ENCODE measurements around the gene FDPS.
A peak's percentile ranks its signal among the peaks of the same experiment; 100 is the strongest.

Gene FDPS

DNA sequence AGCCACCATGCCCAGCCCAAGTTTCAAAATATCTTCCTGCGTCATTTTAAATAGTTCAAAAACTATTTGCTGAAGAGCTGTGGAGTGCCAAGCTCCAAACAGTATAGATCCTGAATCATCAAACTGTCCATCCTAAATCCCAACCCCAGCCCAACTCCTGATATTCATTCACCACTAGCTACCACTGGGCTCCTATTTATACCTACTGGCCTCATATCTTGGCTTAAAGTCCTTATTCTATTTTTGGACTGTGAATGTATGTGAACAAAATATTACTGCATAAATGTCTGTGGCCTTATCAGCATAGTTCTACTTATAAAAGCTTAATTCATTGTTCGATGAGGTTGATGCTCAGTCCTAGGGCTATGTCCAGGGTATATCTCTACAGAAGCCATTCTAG lies 41.3 kb upstream of the FDPS start:
- no peak overlapping the region for H3K4me3 ChIP-seq (ENCODE audit: low read length)
- TF ChIP-seq, protein P1, sequence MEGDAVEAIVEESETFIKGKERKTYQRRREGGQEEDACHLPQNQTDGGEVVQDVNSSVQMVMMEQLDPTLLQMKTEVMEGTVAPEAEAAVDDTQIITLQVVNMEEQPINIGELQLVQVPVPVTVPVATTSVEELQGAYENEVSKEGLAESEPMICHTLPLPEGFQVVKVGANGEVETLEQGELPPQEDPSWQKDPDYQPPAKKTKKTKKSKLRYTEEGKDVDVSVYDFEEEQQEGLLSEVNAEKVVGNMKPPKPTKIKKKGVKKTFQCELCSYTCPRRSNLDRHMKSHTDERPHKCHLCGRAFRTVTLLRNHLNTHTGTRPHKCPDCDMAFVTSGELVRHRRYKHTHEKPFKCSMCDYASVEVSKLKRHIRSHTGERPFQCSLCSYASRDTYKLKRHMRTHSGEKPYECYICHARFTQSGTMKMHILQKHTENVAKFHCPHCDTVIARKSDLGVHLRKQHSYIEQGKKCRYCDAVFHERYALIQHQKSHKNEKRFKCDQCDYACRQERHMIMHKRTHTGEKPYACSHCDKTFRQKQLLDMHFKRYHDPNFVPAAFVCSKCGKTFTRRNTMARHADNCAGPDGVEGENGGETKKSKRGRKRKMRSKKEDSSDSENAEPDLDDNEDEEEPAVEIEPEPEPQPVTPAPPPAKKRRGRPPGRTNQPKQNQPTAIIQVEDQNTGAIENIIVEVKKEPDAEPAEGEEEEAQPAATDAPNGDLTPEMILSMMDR (conservative IDR thresholded peaks at IDR 0.05; ENCODE audit: low read length): no peak
- no peak for DNase-seq (ENCODE audit: low read depth)

DNA sequence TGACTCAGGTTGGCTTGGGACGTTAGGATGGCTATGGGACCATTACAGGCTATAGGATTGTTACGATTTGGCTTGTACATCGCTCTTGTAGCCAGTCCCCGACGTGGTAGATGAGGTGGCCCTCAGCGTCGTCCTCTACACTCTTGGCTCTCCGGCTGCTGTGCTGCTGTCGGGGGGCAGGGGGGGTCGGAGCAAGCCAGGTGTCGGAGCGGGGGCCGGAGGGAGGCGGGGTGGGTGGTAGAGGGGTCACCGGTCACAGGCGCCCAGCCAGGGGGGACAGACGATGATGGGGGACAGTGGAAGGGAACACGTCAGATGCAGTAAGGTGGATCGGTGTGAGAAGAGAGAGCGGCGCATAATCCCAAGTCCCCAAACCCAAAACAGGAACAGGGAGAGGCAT lies 40.0 kb upstream of the FDPS start:
- H3K4me3 ChIP-seq (ENCODE audit: low read length): no peak overlapping the region
- no peak for DNase-seq (ENCODE audit: low read depth)
- TF ChIP-seq, protein P1 (conservative IDR thresholded peaks at IDR 0.05; ENCODE audit: low read length): no peak

DNA sequence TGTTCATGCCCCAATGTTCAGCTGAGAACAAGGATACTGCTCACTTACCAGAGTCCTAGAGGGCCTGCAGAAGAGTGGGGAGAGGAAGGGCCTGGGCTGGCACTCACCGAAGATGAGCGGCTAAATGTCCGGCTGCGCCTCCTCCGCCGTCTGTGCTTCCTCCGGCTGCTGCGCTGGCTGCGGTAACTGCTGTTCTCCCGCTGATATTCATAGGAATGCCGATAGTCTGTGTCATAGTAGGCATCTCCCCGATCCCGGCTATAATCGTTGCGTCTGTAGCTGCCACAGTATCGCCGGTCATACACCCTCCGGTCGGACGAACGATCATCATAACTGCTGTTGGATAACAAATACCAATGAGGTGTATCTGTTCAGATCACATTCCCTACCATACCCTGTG lies 39.3 kb upstream of the FDPS start:
- TF ChIP-seq, protein P1 (conservative IDR thresholded peaks at IDR 0.05; ENCODE audit: low read length): no peak
- DNase-seq (ENCODE audit: low read depth): no peak
- no peak overlapping the region for H3K4me3 ChIP-seq (ENCODE audit: low read length)

DNA sequence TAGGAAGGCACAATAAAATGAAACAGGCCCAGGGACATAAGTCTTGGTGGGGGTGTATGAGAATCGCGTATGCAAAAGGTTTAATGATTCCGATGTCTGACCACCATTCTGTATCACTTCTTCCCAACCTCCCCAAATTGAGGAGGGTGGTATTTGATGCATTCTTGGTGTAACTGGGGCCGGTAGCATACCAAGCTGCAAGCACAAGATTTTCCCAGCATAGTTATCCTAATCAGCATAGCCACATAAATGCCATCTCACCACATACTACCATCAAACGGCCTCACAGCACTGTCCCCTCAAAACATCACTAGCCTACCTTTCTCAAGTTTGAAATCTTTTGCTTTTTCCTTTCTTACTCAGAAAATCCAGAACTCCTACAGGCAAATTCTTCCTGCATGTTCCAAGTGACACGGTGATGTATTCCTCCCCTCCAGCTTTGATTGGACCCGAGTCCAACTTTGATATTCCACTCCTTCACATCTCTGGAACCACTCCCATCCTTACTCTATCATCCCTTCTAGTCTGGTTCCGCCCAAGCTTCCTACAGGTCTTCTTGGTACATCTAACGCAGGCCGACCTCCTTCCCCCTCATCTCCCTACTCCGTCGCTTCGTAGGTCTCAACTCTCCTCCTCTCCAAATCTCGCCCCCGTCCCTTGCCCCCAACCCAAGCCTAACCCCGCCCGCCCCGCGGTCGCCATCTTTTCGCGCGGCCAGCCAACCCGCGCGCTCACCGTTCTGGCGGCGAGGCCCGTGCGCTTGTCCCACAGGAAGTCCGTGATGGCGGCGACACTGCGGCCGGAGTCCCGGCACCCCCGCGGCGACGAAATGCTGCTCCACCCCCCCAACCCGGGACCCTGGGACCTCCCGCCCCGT lies 36.0 kb upstream of the FDPS start:
- DNase-seq (ENCODE audit: low read depth): peak; percentile 62
- peak overlapping the region; percentile 92 for H3K4me3 ChIP-seq (ENCODE audit: low read length)
- TF ChIP-seq, protein P1 (conservative IDR thresholded peaks at IDR 0.05; ENCODE audit: low read length): no peak

DNA sequence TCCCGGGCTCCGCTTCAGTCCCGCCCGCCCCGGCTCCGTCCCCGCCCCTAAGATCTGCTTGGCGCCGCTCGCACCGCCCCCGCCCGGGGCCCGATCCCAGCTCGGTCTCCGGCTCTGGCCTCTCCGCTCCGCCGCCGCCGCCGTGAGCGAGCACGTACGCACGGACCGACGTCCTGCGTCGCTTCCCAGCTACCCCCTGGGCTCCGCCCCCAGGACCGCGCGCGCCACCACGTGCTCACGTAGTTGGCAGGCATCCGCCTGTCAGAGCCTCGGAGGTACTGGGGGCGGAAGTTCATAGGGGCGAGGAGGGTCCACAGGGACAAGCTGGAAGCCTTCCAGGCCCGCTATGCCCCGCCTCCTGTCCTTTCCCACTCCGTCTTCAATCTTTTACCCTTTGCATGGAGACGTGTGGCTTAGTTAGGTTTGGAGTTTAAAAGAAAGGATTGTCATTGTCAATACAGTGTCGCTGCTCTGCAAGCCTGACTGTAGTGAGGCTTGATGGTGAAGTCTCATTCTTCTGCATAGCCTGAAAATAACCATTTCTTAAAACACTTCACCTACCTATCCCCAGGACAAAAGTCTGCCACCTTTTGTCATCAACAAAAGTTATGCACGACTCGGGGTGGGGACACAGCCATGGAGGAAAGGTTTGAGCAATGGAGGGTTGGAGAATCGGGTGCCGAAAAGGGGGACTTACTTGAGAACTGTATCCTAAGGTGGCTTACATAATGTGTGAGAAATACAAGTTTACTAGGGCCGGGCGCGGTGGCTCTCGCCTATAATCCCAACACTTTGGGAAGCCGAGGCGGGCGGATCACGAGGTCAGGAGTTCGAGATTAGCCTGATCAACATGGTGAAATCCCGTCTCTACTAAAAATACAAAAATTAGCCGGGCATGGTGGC lies 35.1 kb upstream of the FDPS start, which contains the start of gene CLK2:
CLK2 (minus strand) TSS at position 162 of the 903 bp plus-strand sequence. CDS start 2,527 bp downstream, outside the sequence.
- DNase-seq (ENCODE audit: low read depth): peak; percentile 91
- H3K4me3 ChIP-seq (ENCODE audit: low read length): peak within 1 kb of the TSS; percentile 92
- TF ChIP-seq, protein P1 (conservative IDR thresholded peaks at IDR 0.05; ENCODE audit: low read length): no peak

DNA sequence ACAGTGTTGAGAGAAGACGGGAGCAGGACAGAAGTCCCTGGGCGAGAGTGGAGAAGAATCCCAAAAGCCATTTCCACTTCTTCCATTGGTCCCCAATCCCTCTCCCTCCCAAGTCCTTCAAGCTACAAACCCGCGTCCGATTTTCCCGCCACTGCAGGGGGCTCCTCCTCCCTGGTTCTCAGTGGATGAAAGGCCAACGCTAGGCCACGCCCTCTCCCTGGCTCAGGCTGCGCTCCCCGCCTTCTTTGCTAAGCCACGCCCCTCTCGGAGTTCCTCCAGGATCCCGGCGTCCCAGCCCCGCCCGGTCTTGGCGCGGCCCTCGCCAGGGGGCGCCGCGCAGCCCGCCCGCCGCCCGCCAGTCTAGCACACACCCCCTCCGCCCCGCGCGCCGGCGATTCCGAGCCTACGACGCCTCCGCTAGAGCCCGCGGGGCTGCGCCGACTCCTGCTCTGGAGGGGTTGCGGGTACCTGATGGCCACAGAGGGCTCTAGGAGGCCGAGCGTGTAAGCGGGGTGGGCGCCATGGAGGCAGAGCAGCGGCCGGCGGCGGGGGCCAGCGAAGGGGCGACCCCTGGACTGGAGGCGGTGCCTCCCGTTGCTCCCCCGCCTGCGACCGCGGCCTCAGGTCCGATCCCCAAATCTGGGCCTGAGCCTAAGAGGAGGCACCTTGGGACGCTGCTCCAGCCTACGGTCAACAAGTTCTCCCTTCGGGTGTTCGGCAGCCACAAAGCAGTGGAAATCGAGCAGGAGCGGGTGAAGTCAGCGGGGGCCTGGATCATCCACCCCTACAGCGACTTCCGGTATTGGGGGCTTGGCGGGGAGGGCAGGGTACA lies 31.4 kb upstream of the FDPS start, which contains the start of gene HCN3:
HCN3 (plus strand) TSS at position 394 of the 832 bp plus-strand sequence; CDS start at position 522, 128 bp downstream.
- peak; percentile 90 for DNase-seq (ENCODE audit: low read depth)
- TF ChIP-seq, protein P1 (conservative IDR thresholded peaks at IDR 0.05; ENCODE audit: low read length): peak; percentile 24
- peak within 1 kb of the TSS; percentile 76 for H3K4me3 ChIP-seq (ENCODE audit: low read length)

All from AG10803 (cell line).